ENCODE data around the gene ADAMTS9. TPM values are rescaled to one million over a fixed set of nuclear protein-coding genes. Genes with fewer than 3 reads are reported as not detected.

The ADAMTS9 gene
- total RNA-seq, 2 donors from 2014 or later: not detected

DNA sequence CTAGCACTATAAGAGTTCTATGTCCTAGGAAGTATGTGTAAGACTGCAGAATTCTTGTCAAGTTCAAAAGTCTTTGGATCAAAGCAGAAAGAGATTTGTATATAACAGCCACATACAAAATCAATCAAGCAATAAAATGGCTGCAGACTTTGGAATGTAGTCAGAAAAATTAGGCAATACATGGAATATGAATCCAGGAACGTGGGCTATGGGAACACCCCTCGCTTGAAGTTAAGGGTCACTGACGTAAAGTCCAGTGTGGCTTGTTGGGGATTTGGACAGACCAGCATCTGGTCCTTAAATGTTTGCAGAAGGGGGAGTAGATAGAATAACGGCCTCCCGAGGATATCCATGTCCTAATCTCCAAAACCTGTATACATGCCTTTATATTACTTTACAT is 178.6 kb downstream of the ADAMTS9 start:
- ATAC-seq (no peak), DNase-seq (ENCODE audit: low spot score in 2 of 2) (no peak)
- no peak overlapping the region for H3K27ac Mint-ChIP-seq
- H3K9me3 Mint-ChIP-seq: no peaks in the 10 kb centered on the region
- H3K36me3 Mint-ChIP-seq: peaks cover 0 to 4% of the 10 kb centered on the region in 2 donors

DNA sequence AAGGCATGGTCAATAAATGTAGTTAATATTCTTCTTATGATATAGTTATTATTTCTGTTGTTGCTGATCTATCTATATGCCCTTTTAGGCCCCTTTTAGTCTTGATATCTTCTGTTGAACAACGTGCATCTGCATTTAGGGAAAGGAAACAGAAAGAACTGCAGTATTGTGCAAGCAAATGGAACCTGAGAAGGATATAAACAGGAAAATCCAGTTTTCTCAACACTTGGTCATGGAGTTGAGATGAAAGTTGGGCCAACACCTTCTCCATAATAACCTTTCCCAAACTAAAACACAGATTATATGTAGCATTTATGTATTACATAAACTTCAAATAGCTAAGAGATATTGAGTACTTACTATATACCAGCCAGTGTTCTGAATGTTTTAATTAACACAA is 179.7 kb downstream of the ADAMTS9 start:
- ATAC-seq: no peak
- H3K9me3 Mint-ChIP-seq: peaks cover 0 to 6% of the 10 kb centered on the region in 2 donors
- H3K27ac Mint-ChIP-seq: no peak overlapping the region

DNA sequence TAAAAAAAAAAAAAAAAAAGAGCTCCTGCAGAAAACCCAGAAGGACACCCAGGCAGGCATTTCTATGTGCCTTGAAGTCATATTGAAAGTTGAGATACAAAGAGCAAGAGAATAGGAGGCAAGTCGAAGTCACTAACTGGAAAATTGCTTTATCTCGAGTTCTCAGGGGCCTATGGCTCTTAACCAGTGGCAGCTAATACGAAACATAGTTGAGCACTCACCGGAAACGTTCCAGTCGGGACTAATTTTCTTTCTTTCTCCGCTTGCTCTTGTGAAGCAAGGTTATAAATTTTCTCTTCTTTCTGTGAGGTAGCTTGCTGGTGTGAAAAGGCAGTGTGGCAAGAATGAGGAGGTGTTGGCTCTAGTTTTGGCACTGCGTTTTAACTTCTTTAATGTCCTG is 181.5 kb downstream of the ADAMTS9 start:
- ATAC-seq (no peak), DNase-seq (ENCODE audit: low spot score in 2 of 2) (no peak)
- H3K36me3 Mint-ChIP-seq: peaks cover 0 to 4% of the 10 kb centered on the region in 2 donors
- peaks cover 0 to 8% of the 10 kb centered on the region in 2 donors for H3K9me3 Mint-ChIP-seq
- H3K27ac Mint-ChIP-seq: no peak overlapping the region

More for the DNA sequence above, 179.7 kb downstream of the ADAMTS9 start:
- no peak for DNase-seq (ENCODE audit: low spot score in 2 of 2)
- H3K36me3 Mint-ChIP-seq: peaks cover 0 to 4% of the 10 kb centered on the region in 2 donors

DNA sequence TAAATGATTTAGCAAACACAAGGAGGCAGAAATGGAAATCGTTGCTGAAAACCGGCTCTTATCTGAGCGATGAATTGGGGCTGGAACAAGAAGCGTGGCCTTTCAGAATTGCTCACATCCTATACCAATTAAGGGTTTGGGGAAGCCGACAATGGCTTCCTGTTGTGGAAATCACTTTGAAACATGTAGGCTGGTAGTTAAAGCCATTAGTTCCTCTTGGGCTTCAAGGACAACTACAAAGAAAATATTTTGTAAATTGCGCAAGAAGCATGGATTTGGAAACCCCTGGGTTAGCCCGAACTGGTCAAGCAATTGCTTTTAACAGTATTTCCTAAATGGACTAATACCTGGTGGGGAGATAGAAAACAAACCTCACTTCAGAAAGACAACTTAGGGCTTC is 182.4 kb downstream of the ADAMTS9 start:
- no peak overlapping the region for H3K27ac Mint-ChIP-seq
- peaks cover 0 to 4% of the 10 kb centered on the region in 2 donors for H3K36me3 Mint-ChIP-seq
- ATAC-seq (no peak), DNase-seq (ENCODE audit: low spot score in 2 of 2) (no peak)
- H3K9me3 Mint-ChIP-seq: peaks cover 0 to 8% of the 10 kb centered on the region in 2 donors

DNA sequence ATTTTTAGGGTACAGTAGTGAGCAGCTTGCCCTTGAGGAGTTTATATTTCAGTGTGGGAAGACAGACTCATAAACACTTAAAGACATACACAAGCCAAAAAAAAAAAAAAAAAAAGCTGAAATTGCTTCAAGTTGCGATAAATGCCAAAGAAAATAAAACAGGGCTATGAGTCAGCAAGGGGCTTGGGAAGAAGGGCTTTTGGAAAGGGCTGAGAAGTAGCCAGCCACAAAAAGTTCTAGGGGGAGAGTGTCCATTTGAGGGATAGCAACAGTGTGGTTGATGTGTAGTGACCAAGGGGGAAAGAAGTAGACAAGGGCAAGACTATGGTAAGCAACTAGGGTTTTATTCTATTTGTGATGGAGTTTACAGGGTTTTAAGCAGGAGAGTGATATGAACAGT is 185.5 kb downstream of the ADAMTS9 start:
- Mint-ChIP-seq H3K27ac (no peak overlapping the region), H3K9me3 (peaks cover 0 to 8% of the 10 kb centered on the region in 2 donors), H3K36me3 (peaks cover 0 to 4% of the 10 kb centered on the region in 2 donors)
- no peak for ATAC-seq
- DNase-seq (ENCODE audit: low spot score in 2 of 2): no peak

DNA sequence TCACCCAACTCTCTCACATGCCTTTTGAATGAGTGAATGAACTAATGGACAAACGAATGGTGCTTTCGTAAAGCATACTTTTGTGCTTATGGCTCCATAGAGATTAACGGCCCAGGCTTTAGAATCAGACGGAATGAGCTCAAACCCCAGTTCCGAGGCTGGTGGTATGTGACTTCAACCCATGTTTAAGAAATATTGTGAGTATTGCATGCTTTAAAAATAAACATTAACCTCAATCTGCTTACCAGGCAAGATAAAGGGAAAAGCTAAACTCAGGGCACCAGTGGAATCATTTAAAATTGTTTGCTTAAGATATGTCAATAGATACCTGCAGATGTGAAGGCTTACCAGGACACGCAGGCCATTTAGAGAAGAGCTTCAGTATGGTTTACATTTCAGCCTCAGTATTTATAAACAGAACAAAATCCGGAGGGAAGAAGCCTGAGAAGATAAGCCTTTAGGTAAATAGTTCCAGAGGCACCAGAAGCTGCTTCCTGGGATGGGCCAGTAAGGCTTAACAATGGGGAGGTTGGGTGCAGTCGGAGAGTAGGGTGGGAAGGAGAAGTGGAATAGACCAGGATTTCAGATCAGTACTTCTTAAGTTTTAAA is 186.4 kb downstream of the ADAMTS9 start:
- H3K9me3 Mint-ChIP-seq: peaks cover 0 to 8% of the 10 kb centered on the region in 2 donors
- DNase-seq (ENCODE audit: low spot score in 2 of 2) (no peak), ATAC-seq (no peak)
- H3K27ac Mint-ChIP-seq: no peak overlapping the region
- peaks cover 0 to 4% of the 10 kb centered on the region in 2 donors for H3K36me3 Mint-ChIP-seq

DNA sequence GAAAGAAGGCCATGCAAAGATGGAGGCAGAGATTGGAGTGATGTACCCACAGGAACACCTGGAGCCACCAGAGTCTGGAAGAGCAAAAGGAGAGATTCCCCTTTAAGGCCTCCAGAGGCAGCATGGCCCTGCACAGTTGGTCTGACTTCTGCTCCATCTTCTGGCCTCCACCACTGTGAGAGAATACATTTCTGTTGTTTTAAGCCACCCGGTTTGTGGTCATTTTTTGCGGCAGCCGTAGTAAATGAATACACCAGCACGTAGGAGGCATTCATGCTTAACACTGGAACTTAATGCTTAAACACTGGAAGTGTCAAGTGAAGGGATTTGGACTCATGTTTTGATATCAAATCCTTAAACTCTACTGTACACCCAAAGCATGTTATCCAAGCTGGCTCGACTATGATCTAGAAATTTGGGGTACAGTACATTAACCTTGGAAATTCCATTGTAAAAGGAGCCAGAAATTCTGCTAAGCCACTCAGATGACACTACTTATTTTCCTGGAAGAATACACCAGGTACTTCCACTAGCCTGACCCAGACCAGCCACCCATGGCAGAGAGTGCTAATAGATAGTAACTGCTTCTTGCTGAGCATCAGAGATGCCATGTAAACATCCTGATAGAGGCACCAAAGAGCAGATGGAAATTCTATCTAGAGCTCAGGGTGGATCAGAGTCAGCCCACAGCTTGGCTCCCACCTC is 190.9 kb downstream of the ADAMTS9 start:
- H3K36me3 Mint-ChIP-seq: no peaks in the 10 kb centered on the region
- DNase-seq (ENCODE audit: low spot score in 2 of 2): no peak
- ATAC-seq: no peak
- no peak overlapping the region for H3K27ac Mint-ChIP-seq
- H3K9me3 Mint-ChIP-seq: no peaks in the 10 kb centered on the region

DNA sequence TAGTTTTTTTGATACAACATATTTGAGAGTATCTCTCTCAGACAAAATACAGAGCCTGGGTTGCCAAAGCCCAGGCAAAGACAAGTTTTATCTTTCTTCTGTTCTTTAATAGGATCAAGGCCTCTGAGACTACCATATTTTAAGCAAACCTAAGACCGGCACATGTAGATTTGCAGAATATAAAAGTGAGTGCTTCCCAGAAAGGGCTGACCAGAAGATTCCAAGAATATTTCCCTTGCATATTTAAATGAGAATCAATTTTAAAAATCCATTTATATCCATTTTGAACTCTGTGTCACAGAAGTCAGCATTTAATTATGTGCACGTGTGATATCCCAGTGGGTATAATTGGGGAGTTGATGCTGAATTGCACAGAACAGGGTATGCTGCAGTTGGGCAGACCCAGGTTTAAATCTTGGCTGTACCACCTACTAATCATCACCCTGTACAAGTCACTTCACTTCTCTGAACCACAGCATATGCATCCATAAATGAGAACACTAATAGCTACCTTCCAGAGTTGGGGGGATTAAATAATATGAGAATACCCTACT is 191.9 kb downstream of the ADAMTS9 start:
- Mint-ChIP-seq H3K36me3 (no peaks in the 10 kb centered on the region), H3K9me3 (no peaks in the 10 kb centered on the region), H3K27ac (no peak overlapping the region)
- DNase-seq (ENCODE audit: low spot score in 2 of 2) (no peak), ATAC-seq (no peak)

DNA sequence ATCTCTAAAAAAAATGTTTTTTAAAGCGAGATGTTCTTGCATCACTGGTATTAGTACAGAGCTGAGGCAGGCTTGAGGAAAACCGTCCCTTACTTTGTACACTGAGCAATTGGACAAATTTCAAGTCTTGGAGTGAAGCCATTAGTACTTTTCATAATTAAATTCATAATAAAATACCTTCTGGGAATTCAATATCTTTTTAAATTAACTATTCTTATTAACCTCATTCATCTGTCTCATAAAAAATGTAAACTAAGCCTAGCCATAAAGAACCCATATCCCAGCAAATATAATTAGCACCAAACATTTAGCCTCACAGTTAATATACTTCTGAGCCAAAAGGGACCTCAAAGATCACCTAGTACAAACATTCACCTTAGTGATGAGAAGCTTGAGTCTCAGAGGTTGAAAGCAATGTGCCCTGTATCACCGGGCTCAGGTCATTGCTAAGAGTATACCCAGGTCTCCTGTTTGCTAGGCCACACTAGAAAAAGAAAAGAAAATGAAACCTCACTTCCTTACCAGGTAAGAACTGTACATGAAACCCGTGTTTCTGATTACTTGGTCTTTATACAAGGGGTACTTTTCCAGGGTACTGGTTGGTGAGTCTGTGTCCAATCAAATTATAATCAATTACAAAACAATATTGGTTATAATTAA is 192.5 kb downstream of the ADAMTS9 start:
- no peak overlapping the region for H3K27ac Mint-ChIP-seq
- H3K36me3 Mint-ChIP-seq: no peaks in the 10 kb centered on the region
- ATAC-seq (no peak), DNase-seq (ENCODE audit: low spot score in 2 of 2) (no peak)
- H3K9me3 Mint-ChIP-seq: no peaks in the 10 kb centered on the region

DNA sequence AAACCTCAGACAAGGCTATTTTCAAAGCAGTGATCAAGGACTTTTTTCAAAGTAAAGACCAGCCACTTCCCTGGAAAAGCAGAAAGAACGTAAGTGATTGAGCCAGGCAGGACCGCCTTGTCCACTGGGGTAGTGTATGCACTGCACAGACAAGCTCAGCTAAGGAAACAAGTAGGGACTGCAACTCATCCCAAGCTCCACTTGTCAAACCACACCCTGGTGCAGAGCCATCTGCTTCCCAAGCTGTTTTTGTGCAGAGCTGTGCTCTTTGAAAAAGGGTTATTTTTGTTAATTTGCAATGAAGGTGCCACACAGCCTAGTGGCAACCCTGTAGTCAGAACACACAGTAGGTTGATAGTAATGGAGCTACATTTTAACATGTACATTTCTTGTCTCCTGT is 193.3 kb downstream of the ADAMTS9 start:
- no peak for DNase-seq (ENCODE audit: low spot score in 2 of 2)
- no peak for ATAC-seq
- Mint-ChIP-seq H3K36me3 (no peaks in the 10 kb centered on the region), H3K9me3 (no peaks in the 10 kb centered on the region), H3K27ac (no peak overlapping the region)

DNA sequence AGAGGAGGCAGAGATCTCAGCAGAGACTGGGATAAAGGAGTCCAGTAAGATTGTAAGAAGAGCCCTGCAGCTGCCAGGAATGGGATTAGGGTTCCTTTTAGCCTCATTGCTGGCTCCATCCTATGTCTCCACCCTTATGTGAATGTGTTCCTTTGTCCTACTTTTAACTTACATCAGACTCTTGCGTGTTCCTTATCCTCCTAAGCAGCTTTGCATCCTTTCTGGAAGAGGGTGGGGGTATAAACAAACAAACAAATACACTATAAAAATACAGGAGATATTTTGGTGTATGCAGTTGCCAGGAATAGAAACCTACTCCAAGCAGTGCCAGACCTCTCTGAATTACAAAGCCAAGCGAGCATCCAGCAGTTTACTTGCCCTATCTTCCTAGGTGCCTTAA is 194.7 kb downstream of the ADAMTS9 start:
- Mint-ChIP-seq H3K36me3 (no peaks in the 10 kb centered on the region), H3K9me3 (no peaks in the 10 kb centered on the region), H3K27ac (no peak overlapping the region)
- ATAC-seq (no peak), DNase-seq (ENCODE audit: low spot score in 2 of 2) (no peak)

DNA sequence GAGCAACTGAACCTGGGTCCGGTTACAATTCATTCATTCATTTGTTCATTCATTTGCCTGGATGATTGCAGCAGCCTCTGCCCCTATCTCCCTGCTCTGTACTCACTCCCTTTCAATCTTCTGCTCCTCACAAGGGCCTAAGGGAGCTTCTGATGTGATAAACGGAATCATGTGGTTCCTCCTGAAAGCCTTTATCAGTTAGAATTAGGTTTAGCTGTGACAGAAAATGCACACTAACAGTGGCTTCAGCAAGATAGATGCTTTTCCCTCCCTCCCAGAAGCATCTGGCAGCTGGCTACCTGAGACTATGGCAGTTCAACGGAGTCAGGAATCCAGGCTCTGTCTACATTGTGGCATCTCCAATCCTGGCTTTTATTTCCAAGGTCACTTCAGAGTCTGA is 196.0 kb downstream of the ADAMTS9 start:
- no peak for DNase-seq (ENCODE audit: low spot score in 2 of 2)
- ATAC-seq: no peak
- Mint-ChIP-seq H3K27ac (no peak overlapping the region), H3K9me3 (no peaks in the 10 kb centered on the region), H3K36me3 (no peaks in the 10 kb centered on the region)

DNA sequence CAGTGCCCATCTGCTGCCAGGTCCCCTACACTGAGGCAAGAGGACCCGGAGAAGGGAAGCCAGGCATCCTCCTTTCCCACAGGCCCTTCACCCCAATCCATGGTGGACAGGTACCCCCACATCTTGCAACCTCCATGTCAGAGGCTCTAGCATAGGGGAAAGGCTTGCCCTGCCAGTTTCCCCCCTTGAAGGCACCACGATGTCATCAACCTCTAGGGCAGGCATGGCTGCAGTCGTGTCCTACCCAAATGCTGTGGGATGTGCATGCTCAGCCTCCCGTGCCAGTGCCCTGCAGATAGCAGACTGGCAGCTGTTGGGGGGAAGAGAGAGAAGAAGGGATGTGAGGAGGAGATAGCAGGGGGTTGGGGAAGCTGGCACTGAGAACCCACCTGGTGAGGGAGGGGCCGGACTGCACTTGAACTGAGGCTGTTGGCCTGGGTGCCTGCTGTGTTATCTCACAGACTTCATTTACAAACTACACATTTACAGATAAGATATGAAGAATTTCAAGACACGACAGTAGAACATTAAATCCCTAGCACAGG is 197.5 kb downstream of the ADAMTS9 start:
- DNase-seq (ENCODE audit: low spot score in 2 of 2): no peak
- no peaks in the 10 kb centered on the region for H3K36me3 Mint-ChIP-seq
- H3K9me3 Mint-ChIP-seq: no peaks in the 10 kb centered on the region
- no peak overlapping the region for H3K27ac Mint-ChIP-seq
- no peak for ATAC-seq

DNA sequence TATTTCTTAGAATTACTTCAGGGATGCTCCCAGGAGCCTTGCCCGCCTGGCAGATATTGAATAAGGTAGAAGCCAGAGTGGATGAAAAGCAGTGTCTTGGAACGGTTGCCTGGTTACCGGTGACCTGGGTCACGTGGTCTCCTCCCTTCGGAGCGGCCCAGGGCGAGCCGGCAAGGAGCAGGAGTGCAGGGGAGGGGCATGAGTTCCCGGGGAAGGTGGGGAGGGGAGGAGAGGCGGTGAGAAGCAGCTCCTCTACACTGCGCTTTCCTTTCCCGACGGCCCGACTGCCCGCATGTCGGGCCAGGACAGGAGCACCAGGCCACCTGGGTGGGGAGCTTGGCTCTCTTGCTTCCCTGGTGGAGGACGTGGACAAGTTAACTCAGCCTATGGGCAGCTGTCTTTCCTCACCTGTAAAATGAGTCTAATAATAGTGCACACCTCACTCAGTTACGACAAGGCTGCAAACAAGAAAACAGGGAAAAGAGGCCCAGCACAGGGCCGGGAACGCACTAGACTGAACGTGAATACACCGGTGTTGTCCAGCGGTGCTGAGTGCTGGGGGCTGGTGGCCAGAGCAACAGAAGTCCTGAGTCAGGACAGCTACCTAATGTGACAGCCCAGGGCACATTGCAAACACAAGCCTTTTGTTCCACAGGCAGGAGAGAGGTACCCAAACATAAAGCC is 198.3 kb downstream of the ADAMTS9 start:
- no peak for DNase-seq (ENCODE audit: low spot score in 2 of 2)
- Mint-ChIP-seq H3K36me3 (no peaks in the 10 kb centered on the region), H3K27ac (no peak overlapping the region), H3K9me3 (no peaks in the 10 kb centered on the region)
- no peak for ATAC-seq

DNA sequence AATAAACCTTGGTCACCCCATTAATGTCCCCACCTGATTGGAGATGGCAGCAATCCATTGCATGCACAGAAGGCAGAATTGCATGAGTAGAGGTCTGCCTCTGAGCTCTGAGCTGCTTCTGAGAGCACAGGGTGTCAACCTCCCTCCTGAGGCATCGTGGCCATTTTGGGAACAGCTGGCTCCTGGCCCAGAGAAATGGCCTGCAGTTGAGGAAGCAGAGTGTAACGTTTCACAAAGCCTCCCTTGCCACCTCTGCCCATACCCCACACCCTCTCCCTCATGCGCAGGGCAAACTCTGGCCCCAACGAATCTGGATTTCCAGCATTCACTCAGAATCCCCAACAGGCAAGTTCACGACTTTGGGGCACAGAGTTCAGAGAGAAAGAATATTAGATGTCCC is 198.9 kb downstream of the ADAMTS9 start:
- DNase-seq (ENCODE audit: low spot score in 2 of 2) (no peak), ATAC-seq (no peak)
- Mint-ChIP-seq H3K9me3 (no peaks in the 10 kb centered on the region), H3K27ac (no peak overlapping the region), H3K36me3 (no peaks in the 10 kb centered on the region)

DNA sequence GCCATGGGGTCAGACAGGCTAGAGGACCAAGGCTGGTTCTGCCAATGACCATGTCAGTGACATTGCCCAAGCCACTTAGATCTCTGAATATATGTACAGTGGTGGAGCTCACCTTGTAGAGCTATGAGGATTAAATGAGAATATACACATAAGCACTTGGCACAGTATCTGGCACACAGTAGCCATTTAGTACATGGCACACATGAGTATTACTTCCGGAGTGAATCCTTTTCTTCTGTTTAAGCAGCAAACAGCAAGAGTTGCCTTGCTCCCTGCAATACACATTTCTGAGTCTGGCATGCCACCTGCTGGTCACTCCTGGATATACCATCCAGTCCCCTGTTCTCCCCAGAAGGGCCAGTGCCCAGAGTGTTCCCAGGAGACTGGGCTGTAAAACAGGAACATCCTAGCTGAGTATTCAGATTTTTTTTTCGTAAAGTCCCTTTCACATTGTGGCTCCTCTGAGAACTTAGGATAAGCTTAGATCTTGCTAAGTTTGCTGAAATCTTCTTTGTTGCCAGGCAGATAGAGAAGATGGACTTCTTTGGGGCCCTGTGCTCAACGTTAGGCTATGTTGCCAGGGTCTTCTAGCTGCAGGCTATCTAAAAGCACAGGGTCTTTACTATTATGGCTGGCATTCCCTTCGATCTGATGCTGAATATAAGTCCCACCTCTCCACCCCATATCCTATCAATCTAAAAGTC is 203.4 kb downstream of the ADAMTS9 start:
- H3K36me3 Mint-ChIP-seq: no peaks in the 10 kb centered on the region

More for the DNA sequence above, 203.4 kb downstream of the ADAMTS9 start:
- peak in 1 of 2 donors; percentile 75 for DNase-seq (ENCODE audit: low spot score in 2 of 2)
- Mint-ChIP-seq H3K27ac (no peak overlapping the region), H3K9me3 (no peaks in the 10 kb centered on the region)
- ATAC-seq: peak; percentile 93 to 96
